Measurements from ENCODE around the gene TRABD2B.

- TF ChIP-seq REST (IDR thresholded peaks at IDR 0.05; ENCODE audit: insufficient read depth in 1 of 2, low read depth in 2 of 2, low read length in 2 of 2) (no peak), TAF1 (IDR thresholded peaks at IDR 0.05; ENCODE audit: borderline replicate concordance, insufficient read depth, low read length) (no peak)
These were observed 152.6 kb downstream of the TRABD2B start for GRCh38 chr1:47844558-47844955.

Data from PFSK-1 (cell line).